GM10266 (cell line): Measurements from ENCODE around the gene MDN1.
A peak's percentile ranks its signal among the peaks of the same experiment; 100 is the strongest.

Source experiments
- DNase-seq: peaks from one replicate; pipeline ENCODE4 v3.0.0; 2012; ENCODE audit errors: extremely low spot score
- TF ChIP-seq, protein P1 (sequence below): IDR thresholded peaks from 2 replicates; pipeline ENCODE4 v1.5.1; 2012; ENCODE audit warnings: mild to moderate bottlenecking, low read depth; ENCODE audit not compliant: control insufficient read depth, insufficient read depth; ENCODE audit errors: missing control alignments

MDN1 gene

DNA sequence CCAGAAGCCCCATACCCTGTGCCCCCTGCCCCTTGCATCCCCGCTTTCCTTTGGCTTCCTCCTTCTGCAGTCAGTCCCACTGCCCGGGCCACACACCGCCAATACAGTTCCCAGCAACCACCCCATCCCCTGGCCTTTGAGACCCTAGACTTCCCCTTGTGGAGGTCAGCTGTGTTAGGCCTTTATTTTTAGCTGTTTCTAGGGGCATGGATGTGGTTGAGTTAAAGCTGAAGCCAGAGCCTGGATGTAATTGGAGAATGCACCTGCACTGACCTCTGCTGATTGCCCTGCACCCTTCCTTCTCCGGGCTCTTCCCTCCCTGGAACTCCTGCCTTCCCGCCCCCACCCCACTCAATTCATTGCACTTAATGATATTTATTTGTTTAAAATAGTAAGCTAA, 214.9 kb downstream of the MDN1 start:
- DNase-seq: no peak
- TF ChIP-seq, protein P1, sequence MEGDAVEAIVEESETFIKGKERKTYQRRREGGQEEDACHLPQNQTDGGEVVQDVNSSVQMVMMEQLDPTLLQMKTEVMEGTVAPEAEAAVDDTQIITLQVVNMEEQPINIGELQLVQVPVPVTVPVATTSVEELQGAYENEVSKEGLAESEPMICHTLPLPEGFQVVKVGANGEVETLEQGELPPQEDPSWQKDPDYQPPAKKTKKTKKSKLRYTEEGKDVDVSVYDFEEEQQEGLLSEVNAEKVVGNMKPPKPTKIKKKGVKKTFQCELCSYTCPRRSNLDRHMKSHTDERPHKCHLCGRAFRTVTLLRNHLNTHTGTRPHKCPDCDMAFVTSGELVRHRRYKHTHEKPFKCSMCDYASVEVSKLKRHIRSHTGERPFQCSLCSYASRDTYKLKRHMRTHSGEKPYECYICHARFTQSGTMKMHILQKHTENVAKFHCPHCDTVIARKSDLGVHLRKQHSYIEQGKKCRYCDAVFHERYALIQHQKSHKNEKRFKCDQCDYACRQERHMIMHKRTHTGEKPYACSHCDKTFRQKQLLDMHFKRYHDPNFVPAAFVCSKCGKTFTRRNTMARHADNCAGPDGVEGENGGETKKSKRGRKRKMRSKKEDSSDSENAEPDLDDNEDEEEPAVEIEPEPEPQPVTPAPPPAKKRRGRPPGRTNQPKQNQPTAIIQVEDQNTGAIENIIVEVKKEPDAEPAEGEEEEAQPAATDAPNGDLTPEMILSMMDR: no peak

DNA sequence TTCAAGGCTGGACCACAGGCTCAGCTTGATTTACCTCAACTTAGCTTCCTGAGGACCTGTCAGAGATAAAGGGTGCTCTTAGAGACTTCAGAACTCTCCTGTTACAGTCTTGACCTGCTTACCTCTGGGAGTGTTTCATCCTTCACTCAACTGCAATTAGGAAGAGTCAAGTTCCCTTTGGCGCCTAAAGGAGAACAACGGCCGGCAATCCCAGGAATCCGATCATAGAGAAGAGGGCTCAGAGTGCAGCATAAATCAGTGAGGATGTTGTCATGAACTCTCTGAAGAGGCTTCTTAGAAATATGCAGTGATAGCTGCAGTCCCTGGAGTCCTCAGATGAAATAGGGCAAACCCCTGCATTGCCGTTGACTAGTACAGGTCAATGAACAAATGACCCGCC, 217.4 kb downstream of the MDN1 start:
- TF ChIP-seq, protein P1: no peak
- DNase-seq: no peak

DNA sequence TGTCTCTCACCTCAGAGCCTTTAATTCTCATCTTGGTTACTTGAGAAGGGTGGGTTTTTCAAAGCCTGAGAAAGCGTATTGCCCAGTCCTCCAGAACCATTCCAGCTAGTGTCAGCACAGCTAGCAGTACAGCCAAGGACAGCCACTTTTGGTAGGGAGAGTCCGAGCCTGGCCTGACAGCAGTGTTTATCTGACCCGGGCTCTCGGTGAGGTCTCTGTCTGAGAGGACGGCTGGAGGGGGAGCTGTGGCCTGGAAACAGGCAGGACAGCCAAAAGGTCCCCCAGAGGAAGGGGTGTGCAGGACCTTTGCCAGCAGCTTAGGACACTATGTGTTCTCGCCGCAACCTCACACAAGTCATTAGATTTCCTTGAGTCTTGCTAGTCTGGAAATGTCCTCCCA, 219.9 kb downstream of the MDN1 start:
- TF ChIP-seq, protein P1: no peak
- DNase-seq: no peak

GRCh38 chr6:89597988-89598387, 221.6 kb downstream of the MDN1 start:
- TF ChIP-seq, protein P1: no peak
- no peak for DNase-seq

DNA sequence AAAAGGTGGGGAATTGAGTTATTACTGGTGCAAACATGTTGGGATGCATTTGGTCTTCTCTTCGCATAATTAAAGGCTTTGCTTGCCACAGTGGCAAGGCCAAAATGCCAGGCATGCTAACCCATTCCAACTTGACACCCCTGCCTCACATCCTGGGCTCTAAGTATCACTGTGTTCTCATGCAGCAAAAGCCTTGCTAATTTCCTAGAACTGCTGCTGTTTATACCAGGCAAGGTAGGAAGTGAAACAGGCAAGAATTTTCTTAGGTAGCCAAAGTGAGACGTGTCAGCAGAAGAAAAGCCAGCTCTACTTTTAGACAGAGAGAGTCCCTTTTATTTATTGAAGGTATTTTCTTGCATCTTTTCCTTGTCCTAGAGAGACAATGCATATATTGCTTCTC, 222.2 kb downstream of the MDN1 start:
- TF ChIP-seq, protein P1: no peak
- no peak for DNase-seq

DNA sequence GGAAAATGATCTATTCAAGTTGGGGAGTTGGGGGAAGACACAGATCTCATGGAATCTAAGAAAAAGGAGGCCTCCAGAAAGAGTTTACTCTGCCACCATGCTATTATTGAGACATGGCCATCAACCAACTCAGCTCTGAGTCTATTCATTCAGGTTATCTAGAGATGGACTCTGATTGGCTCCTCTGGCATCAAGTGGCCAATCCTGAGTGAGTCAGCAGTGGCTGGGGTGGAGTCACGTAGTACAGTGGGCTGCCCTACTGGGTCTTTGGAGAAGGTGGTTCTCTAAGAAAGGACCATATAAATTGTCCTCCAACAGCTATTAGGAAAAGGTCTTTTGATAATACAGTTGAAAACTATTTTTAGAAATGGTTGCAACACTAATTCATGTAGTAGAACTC, 223.1 kb downstream of the MDN1 start:
- TF ChIP-seq, protein P1: no peak
- DNase-seq: no peak

- peak; percentile 59 for DNase-seq
- TF ChIP-seq, protein P1: no peak
Measured at GRCh38 chr6:89596056-89596455, 223.5 kb downstream of the MDN1 start.
